H7 (cell line): Measurements from ENCODE around the gene BTBD2. TPM values are rescaled to one million over a fixed set of nuclear protein-coding genes. Genes with fewer than 3 reads are reported as not detected.

Source experiments
- DNase-seq: peaks from one replicate; pipeline ENCODE4 v3.0.0; 2012
- H3K27me3 ChIP-seq: 2 replicates; pipeline ENCODE4 v1.6.0; 2011; ENCODE audit warnings: mild to moderate bottlenecking, low read length; ENCODE audit not compliant: control insufficient read depth, insufficient read depth
- H3K36me3 ChIP-seq: replicated peaks from 2 replicates; pipeline ENCODE4 v1.5.1; 2011; ENCODE audit warnings: low read length; ENCODE audit not compliant: control insufficient read depth, insufficient read depth
- H3K4me3 ChIP-seq: 2 replicates; pipeline ENCODE4 v1.5.1; 2011; ENCODE audit warnings: low read depth, mild to moderate bottlenecking, control low read depth, low read length, moderate library complexity; ENCODE audit not compliant: insufficient read depth
- total RNA-seq: library from RNA; depleted of rRNA; stranded (reverse); fragments of >200 nt; shearing (Covaris generic); gene quantifications from 2 replicates; pipeline ENCODE4 v1.2.3, GENCODE V29; 2014

The BTBD2 gene
- total RNA-seq, 1 experiment from 2014 or later = 129 TPM

- H3K36me3 ChIP-seq = peaks cover 1% of the 10 kb centered on the region
- DNase-seq = no peak
- H3K4me3 ChIP-seq = no peak overlapping the region
- H3K27me3 ChIP-seq = no peaks in the 10 kb centered on the region
Observed at GRCh38 chr19:1961000-1961883, 54.3 kb downstream of the BTBD2 start.

- no peak for DNase-seq
- no peaks in the 10 kb centered on the region for H3K27me3 ChIP-seq
- H3K4me3 ChIP-seq = no peak overlapping the region
- peaks cover 1% of the 10 kb centered on the region for H3K36me3 ChIP-seq
Observed at GRCh38 chr19:1959928-1960589, 55.5 kb downstream of the BTBD2 start.

- Histone ChIP-seq H3K27me3 (no peaks in the 10 kb centered on the region), H3K4me3 (no peak overlapping the region), H3K36me3 (no peaks in the 10 kb centered on the region; the same call in none of the 2 replicates)
- no peak for DNase-seq
Observed at GRCh38 chr19:1957562-1958248, 57.8 kb downstream of the BTBD2 start.

- peak; percentile 92 for DNase-seq
Observed at GRCh38 chr19:1956868-1957492, 58.5 kb downstream of the BTBD2 start.

GRCh38 chr19:1956122-1956494, 59.4 kb downstream of the BTBD2 start:
- DNase-seq = no peak
- no peak overlapping the region for H3K4me3 ChIP-seq
- no peaks in the 10 kb centered on the region; the same call in none of the 2 replicates for H3K36me3 ChIP-seq
- H3K27me3 ChIP-seq = no peaks in the 10 kb centered on the region

More at GRCh38 chr19:1956868-1957492, 58.5 kb downstream of the BTBD2 start:
- H3K27me3 ChIP-seq = no peaks in the 10 kb centered on the region
- no peak overlapping the region for H3K4me3 ChIP-seq
- no peaks in the 10 kb centered on the region; the same call in none of the 2 replicates for H3K36me3 ChIP-seq

GRCh38 chr19:1955171-1956121, 60.1 kb downstream of the BTBD2 start:
- Histone ChIP-seq H3K27me3 (no peaks in the 10 kb centered on the region), H3K4me3 (no peak overlapping the region), H3K36me3 (no peaks in the 10 kb centered on the region; the same call in none of the 2 replicates)
- no peak for DNase-seq

GRCh38 chr19:1954532-1954933, 61.0 kb downstream of the BTBD2 start:
- no peak overlapping the region for H3K4me3 ChIP-seq
- H3K36me3 ChIP-seq = no peaks in the 10 kb centered on the region; the same call in none of the 2 replicates
- H3K27me3 ChIP-seq = no peaks in the 10 kb centered on the region
- no peak for DNase-seq

- H3K4me3 ChIP-seq = no peak overlapping the region
- no peaks in the 10 kb centered on the region; the same call in none of the 2 replicates for H3K36me3 ChIP-seq
- no peaks in the 10 kb centered on the region for H3K27me3 ChIP-seq
- DNase-seq = no peak
Observed at GRCh38 chr19:1953441-1954094, 61.9 kb downstream of the BTBD2 start.

GRCh38 chr19:1953037-1953436, 62.5 kb downstream of the BTBD2 start:
- H3K36me3 ChIP-seq = no peaks in the 10 kb centered on the region; the same call in none of the 2 replicates
- no peak for DNase-seq
- H3K27me3 ChIP-seq = no peaks in the 10 kb centered on the region
- no peak overlapping the region for H3K4me3 ChIP-seq

- no peaks in the 10 kb centered on the region for H3K27me3 ChIP-seq
- no peak overlapping the region for H3K4me3 ChIP-seq
- DNase-seq = no peak
- H3K36me3 ChIP-seq = no peaks in the 10 kb centered on the region; the same call in none of the 2 replicates
Observed at GRCh38 chr19:1952635-1953034, 62.9 kb downstream of the BTBD2 start.

- no peaks in the 10 kb centered on the region for H3K27me3 ChIP-seq
- H3K36me3 ChIP-seq = no peaks in the 10 kb centered on the region; the same call in none of the 2 replicates
- H3K4me3 ChIP-seq = no peak overlapping the region
- DNase-seq = no peak
Observed at GRCh38 chr19:1950640-1951039, 64.9 kb downstream of the BTBD2 start.

- DNase-seq = no peak
- Histone ChIP-seq H3K36me3 (no peaks in the 10 kb centered on the region; the same call in none of the 2 replicates), H3K27me3 (no peaks in the 10 kb centered on the region), H3K4me3 (no peak overlapping the region)
Observed at GRCh38 chr19:1949304-1950101, 66.0 kb downstream of the BTBD2 start.
